Measurements from ENCODE around the gene TMCO5A. TPM values are rescaled to one million over a fixed set of nuclear protein-coding genes. Genes with fewer than 3 reads are reported as not detected.

Gene TMCO5A
- total RNA-seq (ENCODE audit: low replicate concordance): not detected in 2 replicates

DNA sequence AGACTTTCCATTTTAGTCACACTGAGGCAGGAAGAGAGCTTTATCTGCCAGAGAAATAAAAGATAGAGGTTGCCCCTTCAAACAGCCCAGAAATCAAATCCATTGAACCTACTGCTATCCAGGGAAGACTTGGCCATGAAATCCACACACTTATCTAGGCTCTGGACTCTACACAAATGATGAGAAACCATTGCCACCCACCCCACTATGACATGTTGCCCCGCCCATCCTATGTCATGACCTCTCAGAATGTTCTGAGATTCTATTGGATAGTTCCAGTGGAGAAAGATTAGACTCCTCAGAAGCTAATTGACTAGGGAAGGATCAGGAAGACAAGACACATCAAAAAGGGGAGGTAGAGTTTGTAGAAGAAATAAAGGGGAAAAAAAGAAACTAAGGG is at the start of gene TMCO5A:
Gene TMCO5A (plus strand): TSS at position 301 of the 400 bp plus-strand sequence. CDS start 1,684 bp downstream, outside the sequence.

All from smooth muscle cell of the coronary artery (primary cell).